ENCODE measurements around the gene TIAM2. TPM values are rescaled to one million over a fixed set of nuclear protein-coding genes. Genes with fewer than 3 reads are reported as not detected.

TIAM2 gene
- total RNA-seq, 2 donors from 2014 or later = 9.3 to 10.3 TPM

DNA sequence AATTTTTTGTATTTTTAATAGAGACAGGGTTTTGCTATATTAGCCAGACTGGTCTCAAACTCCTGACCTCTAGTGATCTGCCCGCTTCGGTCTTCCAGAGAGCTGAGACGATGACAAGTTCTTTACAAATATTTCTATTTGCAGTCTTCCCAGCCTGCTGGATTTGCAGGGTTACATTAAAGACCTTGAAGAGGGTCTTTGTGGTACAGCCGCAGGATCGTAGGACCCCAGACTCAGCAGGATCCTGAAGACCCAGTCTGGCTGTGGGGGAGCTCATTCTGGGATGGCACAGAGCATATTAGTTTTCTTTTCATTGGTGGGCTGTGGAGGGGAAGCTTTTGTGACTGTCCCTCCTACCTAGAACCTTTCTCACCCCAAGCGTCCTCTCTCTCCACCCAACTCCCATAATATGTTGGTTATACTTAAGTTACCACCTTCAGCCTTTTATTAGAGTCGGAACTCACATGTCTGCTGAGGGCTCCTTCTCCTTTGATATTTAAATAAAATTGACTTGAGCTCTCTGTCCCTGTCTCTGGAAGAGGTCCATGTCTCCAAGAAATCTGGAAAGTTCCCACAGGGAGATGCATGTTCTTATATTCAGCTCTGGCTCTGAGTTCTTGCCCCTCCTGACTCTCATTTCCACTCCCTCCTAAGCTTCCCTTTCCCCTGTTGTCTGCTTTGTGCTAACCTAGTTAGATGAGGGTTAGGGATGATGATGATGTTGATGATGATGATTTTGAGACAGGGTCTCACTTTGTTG, 72.0 kb downstream of the TIAM2 start:
- Histone ChIP-seq H3K27me3 (no peaks in the 10 kb centered on the region), H3K36me3 (no peaks in the 10 kb centered on the region), H3K4me3 (no peak overlapping the region), H3K9me3 (no peaks in the 10 kb centered on the region), H3K27ac (no peak overlapping the region), H3K4me1 (no peaks in the 10 kb centered on the region)
- DNase-seq (ENCODE audit: low spot score) = no peak
- TF ChIP-seq CTCF (IDR thresholded peaks at IDR 0.05) = no peak

- H3K27me3 ChIP-seq = no peaks in the 10 kb centered on the region
- no peaks in the 10 kb centered on the region for H3K4me1 ChIP-seq
- no peak for TF ChIP-seq CTCF (IDR thresholded peaks at IDR 0.05)
Measured at GRCh38 chr6:155067956-155068615, 73.0 kb downstream of the TIAM2 start.

DNA sequence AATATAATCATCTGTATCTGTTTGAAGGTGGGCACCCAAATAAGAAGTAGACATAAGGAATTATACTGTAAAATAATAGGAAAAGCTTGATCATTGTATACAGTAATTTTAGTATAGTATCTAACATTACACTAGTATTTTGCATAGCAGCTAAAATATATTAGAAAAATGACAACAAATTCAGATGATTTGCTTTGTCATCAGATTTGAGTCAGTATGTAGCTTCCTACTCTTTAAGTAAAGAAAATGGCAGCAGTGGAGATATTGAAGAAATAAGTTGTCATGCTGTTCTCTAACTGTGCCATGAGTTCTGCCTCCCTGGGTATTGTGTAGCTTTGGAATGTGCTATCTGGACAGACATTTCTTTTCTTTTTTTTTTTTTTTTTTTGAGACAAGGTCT, 74.4 kb downstream of the TIAM2 start:
- DNase-seq (ENCODE audit: low spot score) = no peak
- Histone ChIP-seq H3K36me3 (no peaks in the 10 kb centered on the region), H3K27ac (no peak overlapping the region), H3K4me1 (no peaks in the 10 kb centered on the region), H3K27me3 (no peaks in the 10 kb centered on the region), H3K4me3 (no peak overlapping the region), H3K9me3 (no peaks in the 10 kb centered on the region)
- TF ChIP-seq CTCF (IDR thresholded peaks at IDR 0.05) = no peak

More at GRCh38 chr6:155067956-155068615, 73.0 kb downstream of the TIAM2 start:
- Histone ChIP-seq H3K9me3 (no peaks in the 10 kb centered on the region), H3K36me3 (no peaks in the 10 kb centered on the region), H3K27ac (no peak overlapping the region), H3K4me3 (no peak overlapping the region)
- no peak for DNase-seq (ENCODE audit: low spot score)

- Histone ChIP-seq H3K4me1 (no peaks in the 10 kb centered on the region), H3K9me3 (no peaks in the 10 kb centered on the region), H3K27me3 (no peaks in the 10 kb centered on the region), H3K4me3 (no peak overlapping the region), H3K27ac (no peak overlapping the region), H3K36me3 (no peaks in the 10 kb centered on the region)
- TF ChIP-seq CTCF (IDR thresholded peaks at IDR 0.05) = no peak
- no peak for DNase-seq (ENCODE audit: low spot score)
Measured at GRCh38 chr6:155075930-155076695, 81.0 kb downstream of the TIAM2 start.

DNA sequence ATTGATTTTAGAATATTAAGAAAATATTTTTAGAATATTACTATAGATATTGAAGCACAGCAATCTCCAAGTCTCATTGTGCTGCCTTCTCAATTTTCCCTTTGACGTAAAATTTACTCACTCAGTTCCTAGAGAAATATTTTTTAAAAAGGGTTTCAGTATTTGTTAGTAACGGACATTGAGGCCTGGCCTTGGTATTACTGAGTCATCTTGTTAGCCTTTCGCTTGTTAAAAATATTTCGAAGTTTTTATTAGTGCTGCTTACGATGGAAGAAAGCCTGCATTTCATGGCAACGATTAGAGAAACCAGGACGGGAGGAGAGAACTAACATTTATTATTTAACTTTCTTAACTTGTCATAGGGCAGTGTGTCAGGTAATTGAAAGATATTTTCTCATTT, 82.2 kb downstream of the TIAM2 start:
- H3K4me3 ChIP-seq = no peak overlapping the region
- H3K4me1 ChIP-seq = no peaks in the 10 kb centered on the region
- TF ChIP-seq CTCF (IDR thresholded peaks at IDR 0.05) = no peak
- no peaks in the 10 kb centered on the region for H3K9me3 ChIP-seq
- H3K36me3 ChIP-seq = no peaks in the 10 kb centered on the region
- DNase-seq (ENCODE audit: low spot score) = no peak
- no peak overlapping the region for H3K27ac ChIP-seq
- no peaks in the 10 kb centered on the region for H3K27me3 ChIP-seq

All from right atrium auricular region (tissue), 2 donors.